Epithelial cell of proximal tubule (primary cell): ENCODE measurements around the gene EEF1A1. TPM values are rescaled to one million over a fixed set of nuclear protein-coding genes. Genes with fewer than 3 reads are reported as not detected.

ENCODE experiments used
- DNase-seq: peaks from one replicate; pipeline ENCODE4 v3.0.0-alpha.2; 2011; ENCODE audit warnings: low read depth
- H3K4me3 ChIP-seq: 2 replicates; pipeline ENCODE4 v1.5.1; 2011; ENCODE audit warnings: low read depth, mild to moderate bottlenecking, low read length
- CTCF ChIP-seq: conservative IDR thresholded peaks from 2 replicates; pipeline ENCODE4 v1.5.1; 2012; ENCODE audit warnings: low read depth, mild to moderate bottlenecking, low read length
- total RNA-seq: library from RNA; depleted of rRNA; stranded (reverse); fragments of >200 nt; gene quantifications from 2 replicates; pipeline ENCODE4 v1.2.3, GENCODE V29; 2015

The EEF1A1 gene
- total RNA-seq, 1 donor from 2014 or later = 15,338 TPM

GRCh38 chr6:73516514-73517489 is 4.0 kb downstream of the EEF1A1 start:
- H3K4me3 ChIP-seq = peak overlapping the region; percentile 44
- TF ChIP-seq CTCF = no peak
- DNase-seq = no peak

GRCh38 chr6:73515204-73515655 is 5.6 kb downstream of the EEF1A1 start:
- no peak for TF ChIP-seq CTCF
- no peak overlapping the region for H3K4me3 ChIP-seq
- no peak for DNase-seq

- no peak for TF ChIP-seq CTCF
- H3K4me3 ChIP-seq = no peak overlapping the region
- DNase-seq = no peak
These were observed 6.1 kb downstream of the EEF1A1 start for GRCh38 chr6:73514746-73515110.

- H3K4me3 ChIP-seq = no peak overlapping the region
These were observed 7.4 kb downstream of the EEF1A1 start for GRCh38 chr6:73513496-73513854.

GRCh38 chr6:73511796-73512195 is 9.0 kb downstream of the EEF1A1 start:
- DNase-seq = no peak
- no peak for TF ChIP-seq CTCF

More at GRCh38 chr6:73513496-73513854, 7.4 kb downstream of the EEF1A1 start:
- DNase-seq = no peak
- no peak for TF ChIP-seq CTCF

GRCh38 chr6:73509851-73510250 is 11.0 kb downstream of the EEF1A1 start:
- no peak for DNase-seq
- H3K4me3 ChIP-seq = no peak overlapping the region
- no peak for TF ChIP-seq CTCF

More at GRCh38 chr6:73511796-73512195, 9.0 kb downstream of the EEF1A1 start:
- no peak overlapping the region for H3K4me3 ChIP-seq

GRCh38 chr6:73508776-73509175 is 12.1 kb downstream of the EEF1A1 start:
- TF ChIP-seq CTCF = no peak
- no peak for DNase-seq
- H3K4me3 ChIP-seq = no peak overlapping the region
